G401.6 (cell line): ENCODE measurements around the gene KIFC3.
A peak's percentile ranks its signal among the peaks of the same experiment; 100 is the strongest.
"Not testable (repeated sequence)": the region's sequence is repeated elsewhere in the genome, so short reads cannot be mapped to it uniquely, and the experiment has no call there.

Experiments used
- FAIRE-seq: peaks from 2 replicates; lab custom pipeline; 2012; peaks lifted over from hg19 to GRCh38; lab: Jason Lieb, UNC

Gene KIFC3

DNA sequence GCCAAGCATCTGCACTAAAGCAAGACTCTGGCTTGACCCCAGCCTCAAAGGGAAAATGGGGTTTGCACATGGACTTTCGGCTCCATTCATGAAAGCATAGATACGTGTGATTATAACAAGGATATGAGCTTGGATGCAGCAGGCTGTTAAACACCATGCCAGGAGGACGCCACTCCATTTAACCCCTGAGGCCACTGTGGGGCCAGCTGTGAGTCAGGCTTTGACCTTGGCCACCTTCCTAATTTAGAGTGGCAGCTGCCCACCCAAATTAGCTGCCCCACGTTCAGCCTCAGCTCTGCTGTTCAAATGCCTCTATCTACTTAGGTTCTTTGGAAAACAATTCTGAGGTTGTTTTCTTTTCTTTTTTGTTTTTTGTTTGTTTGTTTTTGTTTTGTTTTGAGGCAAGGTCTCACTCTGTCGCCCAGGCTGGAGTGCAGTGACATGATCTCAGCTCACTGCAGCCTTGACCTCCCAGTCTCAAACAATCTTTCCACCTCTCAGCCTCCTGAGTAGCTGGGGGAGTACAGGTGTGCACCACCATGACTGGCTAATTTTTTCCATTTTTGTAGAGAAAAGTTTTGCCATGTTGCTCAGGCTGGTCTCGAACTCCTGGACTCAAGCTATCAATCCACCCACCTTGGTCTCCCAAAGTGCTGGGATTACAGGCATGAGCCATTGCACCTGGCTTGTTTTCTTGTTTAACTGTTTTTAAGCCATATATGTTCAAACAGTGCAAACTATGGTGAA, 23.2 kb upstream of the KIFC3 start:
- no peak for FAIRE-seq

DNA sequence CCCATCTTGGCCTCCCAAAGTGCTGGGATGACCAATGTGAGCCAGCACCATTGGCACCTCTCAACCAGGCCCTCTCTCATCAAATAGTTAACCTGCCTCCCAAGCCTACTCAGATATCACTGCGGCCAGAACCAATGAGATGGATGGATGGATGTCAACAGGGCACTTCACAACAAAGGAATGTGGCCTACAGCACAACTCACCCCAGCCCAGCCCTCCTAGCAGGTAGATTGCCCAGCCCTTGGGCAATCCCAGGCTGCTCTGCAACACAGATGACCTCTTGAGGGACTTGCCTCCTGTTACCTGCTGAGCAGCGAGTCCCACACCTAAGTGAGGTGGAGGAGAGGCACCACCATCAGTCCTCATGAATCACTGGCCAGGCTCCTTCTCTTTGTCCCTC, 22.6 kb upstream of the KIFC3 start:
- FAIRE-seq: no peak

DNA sequence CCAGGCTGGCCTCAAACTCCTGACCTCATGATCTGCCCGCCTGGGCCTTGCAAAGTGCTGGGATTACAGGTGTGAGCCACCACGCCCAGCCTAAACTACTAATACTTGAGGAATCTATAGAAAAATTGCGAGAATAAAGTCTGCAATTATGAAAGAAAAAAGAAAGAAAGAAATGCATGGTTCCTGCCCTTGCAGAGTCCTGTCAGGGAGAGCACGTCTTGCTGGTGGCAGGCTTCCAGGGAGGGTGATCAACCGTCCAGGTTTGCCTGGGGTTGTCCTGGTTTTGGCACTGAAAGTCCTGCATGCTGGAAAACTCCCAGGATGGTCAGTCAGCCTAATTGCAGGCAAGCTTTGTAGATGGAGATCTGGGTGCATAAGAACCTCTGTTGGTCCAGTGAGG, 21.5 kb upstream of the KIFC3 start:
- FAIRE-seq: no peak

DNA sequence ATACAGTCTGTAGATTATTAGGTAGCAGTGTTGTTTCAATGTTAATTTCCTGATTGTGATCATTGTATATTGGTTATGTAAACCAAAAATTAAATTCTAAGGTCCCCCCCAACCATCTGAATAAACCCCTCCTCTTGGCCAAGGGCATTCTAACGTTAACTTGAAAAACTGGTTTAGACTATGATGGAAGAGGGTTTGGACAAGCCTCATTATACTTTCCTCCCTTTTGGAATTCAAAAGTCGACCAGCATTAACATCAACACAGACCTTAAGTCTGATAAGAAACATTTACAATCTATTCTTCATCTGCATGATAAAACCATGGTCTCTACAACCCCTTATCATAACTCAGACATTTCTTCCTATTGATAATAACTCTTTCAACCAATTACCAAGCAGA, 20.6 kb upstream of the KIFC3 start:
- FAIRE-seq: no peak

DNA sequence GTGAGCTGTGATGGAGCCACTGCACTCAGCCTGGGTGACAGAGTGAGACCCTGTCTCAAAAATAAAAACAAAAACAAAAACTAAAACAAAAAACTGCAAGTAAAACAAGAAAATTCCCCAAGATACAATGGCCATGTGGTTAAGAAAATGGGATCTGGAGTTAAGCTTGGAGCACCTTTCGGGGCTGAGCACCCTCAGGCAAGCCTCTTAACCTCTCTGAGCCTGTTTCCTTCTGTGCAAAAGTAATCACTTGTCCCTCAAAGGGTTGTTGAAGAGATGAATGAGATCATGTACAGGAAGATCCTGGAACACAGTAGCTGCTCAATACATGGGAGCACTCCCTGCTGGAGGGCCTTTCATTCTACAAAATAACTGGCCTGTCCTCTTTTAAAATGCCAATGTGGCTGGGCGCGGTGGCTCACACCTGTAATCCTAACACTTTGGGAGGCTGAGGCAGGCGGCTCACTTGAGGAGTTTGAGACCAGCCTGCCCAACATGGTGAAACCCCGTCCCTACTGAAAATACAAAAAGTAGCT, 19.8 kb upstream of the KIFC3 start:
- no peak for FAIRE-seq

DNA sequence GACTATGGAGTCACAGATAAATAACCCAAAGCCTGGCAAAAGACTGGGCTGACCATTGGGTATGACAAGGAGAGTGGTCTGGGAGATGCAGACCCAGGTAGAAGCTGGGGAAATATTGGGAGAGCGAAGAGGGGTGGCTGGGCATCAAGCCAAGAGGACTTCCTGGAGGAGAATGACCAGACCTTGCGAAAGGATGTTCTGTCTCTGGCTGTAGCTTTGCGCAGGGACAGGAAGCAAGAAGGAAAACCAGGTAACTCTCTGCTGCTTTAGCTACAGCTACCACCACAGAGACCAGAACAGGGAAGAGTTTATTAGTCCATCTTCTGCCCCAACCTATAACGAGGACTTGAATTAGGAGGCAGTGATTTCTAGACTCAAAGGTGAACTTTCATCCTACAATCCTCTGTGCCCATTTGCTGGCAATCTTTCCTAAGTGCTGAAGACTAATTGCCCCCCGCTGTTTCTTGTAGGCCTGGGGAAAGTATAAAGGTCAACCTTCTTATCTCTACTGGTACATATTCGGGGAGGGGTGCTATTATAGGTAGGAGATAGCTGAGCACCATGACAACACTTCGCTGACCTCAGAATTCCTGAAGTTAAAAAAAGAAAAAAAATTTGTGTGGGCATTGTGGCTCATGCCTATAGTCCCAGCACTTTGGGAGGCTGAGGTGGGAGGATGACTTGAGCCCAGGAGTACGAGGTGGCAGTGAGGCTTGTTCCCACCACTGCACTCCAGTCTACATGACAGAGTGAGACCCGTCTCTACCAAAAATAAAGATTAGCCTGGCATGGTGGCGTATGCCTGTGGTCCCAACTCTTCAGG, 19.1 kb upstream of the KIFC3 start:
- no peak for FAIRE-seq

DNA sequence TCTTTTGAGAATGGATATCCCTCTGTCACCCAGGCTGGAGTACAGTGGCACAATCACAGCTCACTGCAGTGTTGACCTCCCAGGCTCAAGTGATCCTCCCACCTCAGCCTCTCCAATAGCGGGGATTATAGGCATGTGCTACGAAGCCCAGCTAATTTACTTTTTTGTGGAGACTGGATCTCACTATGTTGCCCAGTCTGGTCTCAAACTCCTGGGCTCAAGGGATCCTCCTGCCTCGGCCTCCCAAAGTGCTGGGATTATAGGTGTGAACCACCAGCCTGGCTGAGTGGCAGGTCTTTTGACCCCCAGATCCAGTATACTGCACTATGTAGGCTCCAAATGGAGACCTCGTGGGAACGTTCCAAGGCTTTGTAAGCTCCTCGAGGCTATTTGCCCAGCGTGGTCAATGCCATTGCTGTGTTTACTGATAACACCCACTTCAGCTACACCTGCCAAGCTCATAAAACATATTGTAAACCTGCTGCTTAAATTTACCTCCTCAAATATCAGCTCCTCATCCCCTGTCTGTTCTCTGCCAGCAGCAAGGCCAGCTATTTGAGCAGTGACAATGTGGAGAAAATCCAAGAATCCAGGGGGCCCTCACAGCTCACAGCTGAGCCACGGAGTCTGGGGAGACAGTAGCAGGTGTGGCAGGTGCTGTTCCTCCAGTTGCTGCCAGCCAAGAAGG, 16.2 kb upstream of the KIFC3 start:
- no peak for FAIRE-seq

DNA sequence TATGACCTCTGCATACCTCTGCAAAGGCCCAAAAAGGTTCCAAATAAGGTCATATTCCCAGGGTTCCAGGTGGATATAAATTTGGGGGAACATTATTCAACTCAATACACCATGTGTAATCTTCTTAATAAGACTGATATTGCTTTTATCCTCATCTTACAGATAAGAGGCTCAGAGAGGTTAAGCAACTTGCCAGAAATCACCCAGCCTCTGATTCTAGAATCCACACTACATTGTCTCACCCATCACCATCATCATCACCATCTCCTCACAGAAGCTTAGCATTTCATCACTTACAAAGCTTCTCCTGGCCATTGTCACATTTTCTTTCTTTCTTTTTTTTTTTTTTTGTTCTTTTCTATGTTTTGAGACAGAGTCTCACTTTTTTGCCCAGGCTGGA, 15.4 kb upstream of the KIFC3 start:
- FAIRE-seq: no peak

DNA sequence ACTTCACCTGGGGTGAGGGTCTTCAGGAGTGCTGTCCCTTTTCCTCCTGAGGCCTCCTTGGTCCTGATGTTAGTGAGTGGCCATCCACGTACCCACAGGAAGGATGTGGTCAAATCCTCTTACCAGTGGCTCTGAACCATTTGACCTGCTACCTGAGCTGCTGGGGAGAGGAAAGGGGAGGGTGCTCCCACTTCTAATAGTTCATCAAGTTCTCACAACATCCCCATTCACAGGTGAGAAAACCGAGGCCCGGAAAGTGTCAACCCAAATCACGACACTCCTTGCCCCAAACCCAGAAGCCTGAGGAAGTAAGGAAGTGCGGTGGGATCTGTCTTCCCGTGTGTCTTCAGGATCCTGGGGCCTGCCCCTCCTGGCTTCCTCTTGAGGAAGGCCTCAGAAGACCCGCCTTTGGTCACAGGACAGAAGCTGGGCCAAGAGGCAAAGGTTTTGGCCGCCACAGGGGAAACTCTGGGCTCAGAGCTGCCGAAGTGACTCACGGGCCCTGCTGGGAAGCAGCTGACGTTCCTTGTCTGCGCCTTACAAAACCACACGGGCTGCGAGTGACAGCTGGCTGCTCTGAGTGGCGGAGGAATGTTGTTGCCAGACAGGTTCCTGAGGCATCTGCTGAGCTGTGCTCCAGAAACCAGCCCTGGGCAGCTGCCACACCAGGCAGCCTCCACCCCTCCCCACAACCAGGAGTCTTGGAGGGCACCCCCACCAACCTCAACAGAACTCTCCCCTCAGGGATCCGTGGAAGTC, 13.9 kb upstream of the KIFC3 start:
- no peak for FAIRE-seq

DNA sequence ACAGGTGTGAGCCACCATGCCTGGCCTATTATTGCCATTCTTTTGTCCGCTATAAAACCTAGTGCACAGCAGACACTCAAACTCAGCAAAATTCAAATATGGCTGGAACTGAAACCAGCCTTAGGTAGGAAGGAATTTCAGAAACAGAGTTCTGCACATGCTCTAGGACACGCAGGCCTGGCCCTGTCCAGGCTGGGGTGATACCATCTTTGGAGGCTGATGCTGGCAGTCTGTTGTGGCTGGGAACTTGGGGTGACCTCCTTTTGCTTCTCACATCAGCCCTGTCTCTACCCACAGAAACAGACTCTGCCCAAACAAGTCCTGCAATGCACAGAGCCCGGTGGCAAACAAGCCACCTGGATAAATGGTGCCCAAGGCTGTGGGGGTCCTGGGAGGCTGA, 12.6 kb upstream of the KIFC3 start:
- FAIRE-seq: no peak

DNA sequence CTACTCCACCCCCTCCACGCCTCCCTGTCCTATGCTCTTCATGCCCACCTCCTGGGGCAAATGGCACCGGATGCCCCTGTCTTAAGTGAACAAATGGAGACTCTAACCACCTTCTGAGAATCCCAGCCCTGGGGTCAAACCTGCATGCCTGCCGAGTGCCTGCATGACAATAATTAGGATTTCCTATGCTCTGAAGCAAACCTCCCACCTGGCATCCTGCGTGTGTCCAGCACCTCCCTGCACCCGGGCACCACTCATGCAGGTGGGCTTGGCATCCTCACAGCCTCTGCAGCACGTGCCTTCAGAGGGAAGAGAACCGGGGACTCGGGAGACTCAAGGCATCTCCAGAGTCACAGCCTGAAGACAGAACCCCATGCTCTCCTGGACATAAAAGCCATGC, 11.2 kb upstream of the KIFC3 start:
- no peak for FAIRE-seq

DNA sequence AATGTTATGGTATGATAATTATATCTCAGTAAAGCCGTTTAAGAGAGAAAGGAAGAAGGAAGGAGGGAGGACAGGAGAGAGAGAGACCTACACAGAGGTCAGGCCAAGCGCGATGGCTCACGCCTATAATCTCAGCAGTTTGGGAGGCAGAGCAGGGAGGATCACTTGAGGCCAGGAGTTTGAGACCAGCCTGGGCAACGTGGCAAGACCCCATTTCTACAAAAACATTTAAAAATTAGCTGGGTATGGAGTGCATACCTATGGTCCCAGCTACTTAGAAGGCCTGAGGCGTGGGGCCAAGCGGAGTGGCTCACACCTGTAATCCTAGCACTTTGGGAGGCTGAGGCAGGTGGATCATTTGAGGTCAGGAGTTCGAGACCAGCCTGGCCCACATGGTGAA, 9.0 kb upstream of the KIFC3 start:
- FAIRE-seq: not testable (repeated sequence)

DNA sequence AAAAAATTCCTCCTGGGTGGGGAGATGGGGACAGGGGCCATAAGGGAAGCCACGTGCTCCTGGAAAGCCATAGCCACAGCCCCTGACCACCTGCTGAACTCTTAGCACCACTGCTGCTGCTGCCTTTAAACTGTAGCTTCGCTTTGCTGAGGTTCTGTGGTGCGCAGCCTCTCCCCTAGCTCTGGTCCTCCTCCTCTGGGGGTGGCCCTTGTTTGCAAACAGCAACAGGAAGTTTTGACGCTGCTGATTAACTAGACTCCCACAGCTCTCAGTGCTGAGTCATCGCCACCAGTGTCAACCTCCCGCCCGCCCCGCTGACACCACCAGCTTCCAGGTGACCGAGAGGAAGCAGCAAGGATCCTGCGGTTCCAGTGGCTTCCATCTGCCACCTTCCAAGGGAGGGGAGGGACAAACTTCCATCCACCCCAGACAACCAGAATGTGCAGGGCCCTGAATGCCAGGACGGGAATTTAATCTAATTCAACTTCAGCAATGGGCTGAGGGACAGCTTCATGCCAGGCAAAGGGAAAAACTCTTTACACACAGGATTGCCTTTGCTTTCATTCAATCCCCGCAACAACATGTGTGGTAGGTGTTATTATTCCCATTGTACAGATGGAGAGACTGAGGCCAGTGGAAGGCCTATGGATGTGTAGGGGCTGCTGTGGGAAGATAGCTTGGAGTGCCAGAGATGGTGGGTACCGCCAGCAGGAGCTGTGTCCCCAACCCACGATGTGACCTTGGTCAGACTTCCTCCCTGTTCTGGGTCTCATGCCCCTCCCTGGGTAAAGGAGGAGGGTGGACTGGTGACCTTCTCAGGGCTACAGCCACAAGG, 8.1 kb upstream of the KIFC3 start:
- FAIRE-seq: no peak

DNA sequence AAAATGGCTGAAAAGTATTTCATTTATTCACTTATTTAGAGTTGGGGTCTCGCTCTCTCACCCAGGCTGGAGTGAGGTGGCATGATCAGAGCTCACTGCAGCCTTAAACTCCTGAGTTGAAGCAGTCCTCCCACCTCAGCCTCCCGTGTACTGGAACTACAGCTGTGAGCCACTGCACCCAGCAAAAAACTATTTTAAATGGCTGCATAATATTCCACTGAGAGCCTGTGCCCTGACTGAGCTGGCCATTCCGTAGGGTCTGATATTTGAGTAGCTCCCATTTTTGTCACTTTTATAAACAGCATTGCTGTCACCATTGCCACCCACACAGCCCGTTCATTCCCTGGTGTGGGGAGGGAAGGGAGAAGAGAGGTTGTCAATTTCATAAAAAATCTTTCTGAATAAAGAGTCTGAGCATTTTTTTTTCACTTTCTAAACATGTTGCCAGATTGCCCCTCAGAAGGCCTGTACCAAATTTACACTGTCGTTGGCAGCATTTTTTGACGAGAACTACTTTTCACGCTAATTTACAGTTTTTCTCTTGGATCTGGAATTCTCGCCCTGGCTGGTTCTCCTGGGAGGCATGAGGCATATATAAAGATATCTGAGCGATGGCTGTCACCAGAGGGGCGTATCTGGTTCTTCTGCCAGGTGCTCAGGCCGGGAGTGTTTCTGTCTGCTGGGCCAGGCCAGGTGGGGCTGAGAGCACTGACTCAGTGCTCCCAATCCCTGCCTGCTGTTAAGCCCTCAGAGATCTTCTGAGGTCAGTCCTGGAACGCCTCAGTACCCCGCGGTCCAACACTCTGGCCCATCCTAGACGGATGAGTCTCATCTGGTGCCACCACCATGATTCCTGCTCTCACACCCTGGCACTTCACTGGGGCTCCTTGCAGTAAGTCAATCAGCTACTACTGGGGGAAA, 7.2 kb upstream of the KIFC3 start:
- no peak for FAIRE-seq

DNA sequence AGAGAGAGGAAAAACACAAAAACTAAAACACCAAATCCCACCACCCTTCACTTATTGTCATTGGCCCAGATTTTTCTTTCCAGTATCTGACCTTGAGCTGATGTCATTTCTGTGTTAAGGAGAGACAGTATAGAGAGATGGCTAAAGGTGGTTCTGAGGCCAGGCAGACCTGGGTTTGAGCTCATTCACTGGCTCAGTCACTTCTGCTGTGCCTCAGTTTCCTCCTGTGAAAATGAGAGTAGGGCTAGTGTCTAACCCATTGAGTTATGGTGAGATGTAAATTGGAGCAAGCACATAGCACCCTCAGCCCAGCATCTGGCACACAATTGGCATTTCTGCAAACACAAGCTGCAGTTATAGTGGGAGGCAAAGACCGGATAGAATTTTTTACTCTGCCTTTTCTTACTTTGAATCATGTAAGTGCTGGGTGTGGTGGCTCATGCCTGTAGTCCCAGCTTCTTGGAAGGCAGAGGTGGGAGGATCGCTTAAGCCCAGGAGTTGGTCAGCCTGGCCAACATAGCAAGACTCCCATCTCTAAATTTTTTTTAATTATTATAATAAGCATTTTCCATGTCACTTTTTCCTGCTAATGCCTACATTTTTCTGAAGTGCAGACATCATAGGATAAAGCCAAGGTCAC, 6.4 kb upstream of the KIFC3 start:
- FAIRE-seq: no peak

DNA sequence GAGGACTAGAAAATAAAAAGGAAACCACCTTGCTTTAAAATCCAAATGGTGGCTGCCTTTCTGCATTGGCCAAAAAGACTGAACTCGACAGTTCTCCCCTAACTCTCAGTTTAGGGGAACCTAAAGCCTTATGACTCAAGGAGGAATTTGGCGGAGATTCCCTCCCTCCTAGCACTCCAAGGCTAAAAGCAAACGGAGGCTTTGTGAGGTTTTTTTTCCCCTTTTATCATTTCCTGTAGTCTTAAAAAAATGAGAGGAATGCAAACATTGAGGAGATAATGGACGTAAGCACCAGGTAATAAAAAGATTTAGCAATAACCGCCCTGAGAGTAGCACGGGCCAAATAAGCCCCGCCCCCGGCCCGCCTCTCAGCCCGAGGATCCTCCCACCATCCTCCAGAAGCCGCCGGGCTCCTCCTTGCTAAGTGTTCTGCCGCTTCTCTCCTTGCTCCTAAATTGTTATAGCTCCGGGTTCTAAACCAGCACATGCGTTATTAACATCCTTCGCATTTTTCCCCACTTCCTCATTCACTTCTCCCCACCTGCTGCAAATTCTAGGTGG, 5.8 kb upstream of the KIFC3 start:
- FAIRE-seq: peak; percentile 98

DNA sequence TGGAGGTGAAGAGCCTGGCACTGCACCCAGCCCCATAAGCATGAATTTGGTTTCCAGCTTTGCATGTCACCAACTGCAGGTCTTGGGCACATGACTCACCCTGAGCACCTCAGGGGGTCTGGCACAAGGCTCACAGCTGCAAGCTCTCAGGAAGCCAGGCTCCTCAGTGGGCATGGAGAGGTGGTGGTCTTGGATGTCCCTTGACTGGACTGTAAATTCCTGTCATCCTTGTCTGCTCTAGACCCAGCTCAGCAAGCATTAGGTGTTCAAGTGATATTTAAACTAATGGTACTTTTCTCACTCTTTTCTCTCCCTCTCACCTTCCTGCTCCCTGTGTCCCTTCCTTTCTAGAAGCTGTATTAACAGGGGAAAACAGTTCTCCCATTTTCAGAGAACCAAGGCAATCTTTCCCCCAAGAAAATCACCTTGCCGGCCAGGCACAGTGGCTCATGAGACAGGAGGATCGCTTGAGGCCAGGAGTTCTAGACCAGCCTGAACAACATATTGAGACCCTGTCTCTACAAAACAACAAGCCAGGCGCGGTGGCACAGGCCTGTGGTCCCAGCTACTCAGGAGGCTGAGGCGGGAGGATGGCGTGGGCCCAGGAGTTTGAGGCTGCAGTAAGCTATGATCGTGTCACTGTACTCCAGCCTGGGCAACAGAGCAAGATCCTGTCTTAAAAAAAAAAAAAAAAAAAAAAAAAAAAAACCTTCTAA, 5.1 kb upstream of the KIFC3 start:
- no peak for FAIRE-seq

DNA sequence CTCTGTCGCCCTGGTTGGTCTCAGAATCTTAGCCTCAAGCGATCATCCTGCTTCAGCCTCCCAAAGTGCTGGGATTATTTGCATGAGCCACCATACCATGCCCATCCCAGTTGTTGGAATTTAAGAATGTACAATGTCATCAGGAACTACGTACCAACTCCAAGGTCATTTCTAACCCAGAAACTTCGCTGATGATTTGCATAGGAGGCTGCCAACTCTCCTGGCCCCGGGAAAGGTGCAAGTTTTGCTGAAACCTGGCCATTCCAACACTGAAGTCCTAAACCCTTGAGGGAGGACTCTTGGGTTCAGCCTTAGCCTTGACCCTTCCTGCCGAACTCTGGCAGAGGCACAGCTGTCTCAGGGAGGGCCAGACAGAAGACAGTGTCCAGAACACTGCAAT, 2.9 kb upstream of the KIFC3 start:
- FAIRE-seq: no peak
